Transverse colon (tissue), 3 donors: ENCODE results near the gene INSYN2B.

ENCODE experiments used
- POLR2A ChIP-seq: fragments of 450-650 bp; IDR thresholded peaks from one replicate; pipeline ENCODE4 v1.6.1; 2016; ENCODE audit warnings: antibody characterized with exemption, mild to moderate bottlenecking, moderate library complexity
- TF ChIP-seq, protein P1 (sequence below), 5 experiments: fragments of 200-600 bp in 3 of 5; fragments of 450-650 bp in 2 of 5; sonication (generic) in 3 of 5; IDR thresholded peaks; 1 replicate in 2 of 5; 2 replicates in 3 of 5; pipeline ENCODE4 v1.5.1; 2016 to 2017; ENCODE audit warnings: antibody characterized with exemption in 5 of 5, inconsistent platforms in 3 of 5, mild to moderate bottlenecking in 2 of 5, moderate library complexity in 1 of 5

DNA sequence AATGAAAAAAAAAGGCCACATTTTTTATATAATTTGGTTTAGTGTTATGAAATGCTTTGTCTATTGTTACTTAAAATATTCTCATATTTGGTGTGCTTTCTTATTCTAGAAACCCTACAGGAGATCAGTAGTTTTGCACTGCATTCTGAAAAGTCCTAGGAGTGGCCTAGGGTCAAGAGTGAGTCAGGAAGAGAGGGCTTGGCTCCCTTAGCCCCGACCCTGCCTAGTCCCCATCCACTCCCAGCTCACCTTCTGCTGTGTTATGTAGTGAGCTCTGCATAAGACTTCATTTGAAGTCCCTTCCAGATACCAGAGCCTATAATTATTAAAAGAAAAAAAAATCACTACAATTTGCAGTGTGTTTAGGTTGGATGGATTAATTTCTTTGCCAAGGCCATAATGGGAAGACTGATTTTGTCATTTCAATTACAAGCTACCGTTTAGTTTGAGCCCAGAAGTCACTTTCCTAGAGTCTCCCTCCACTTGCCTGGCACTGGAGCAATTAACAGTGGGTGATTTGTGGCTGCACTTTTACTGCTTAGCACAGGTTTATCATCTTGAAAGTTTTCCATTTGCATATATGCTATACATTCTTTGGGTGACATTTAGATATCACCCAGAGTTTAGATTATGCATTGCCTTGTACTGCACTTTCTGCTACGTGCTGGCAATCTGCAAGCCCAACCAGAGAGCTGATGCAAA, 143.3 kb downstream of the INSYN2B start:
- TF ChIP-seq, protein P1, sequence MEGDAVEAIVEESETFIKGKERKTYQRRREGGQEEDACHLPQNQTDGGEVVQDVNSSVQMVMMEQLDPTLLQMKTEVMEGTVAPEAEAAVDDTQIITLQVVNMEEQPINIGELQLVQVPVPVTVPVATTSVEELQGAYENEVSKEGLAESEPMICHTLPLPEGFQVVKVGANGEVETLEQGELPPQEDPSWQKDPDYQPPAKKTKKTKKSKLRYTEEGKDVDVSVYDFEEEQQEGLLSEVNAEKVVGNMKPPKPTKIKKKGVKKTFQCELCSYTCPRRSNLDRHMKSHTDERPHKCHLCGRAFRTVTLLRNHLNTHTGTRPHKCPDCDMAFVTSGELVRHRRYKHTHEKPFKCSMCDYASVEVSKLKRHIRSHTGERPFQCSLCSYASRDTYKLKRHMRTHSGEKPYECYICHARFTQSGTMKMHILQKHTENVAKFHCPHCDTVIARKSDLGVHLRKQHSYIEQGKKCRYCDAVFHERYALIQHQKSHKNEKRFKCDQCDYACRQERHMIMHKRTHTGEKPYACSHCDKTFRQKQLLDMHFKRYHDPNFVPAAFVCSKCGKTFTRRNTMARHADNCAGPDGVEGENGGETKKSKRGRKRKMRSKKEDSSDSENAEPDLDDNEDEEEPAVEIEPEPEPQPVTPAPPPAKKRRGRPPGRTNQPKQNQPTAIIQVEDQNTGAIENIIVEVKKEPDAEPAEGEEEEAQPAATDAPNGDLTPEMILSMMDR (IDR thresholded peaks at IDR 0.05): no peak
- no peak for TF ChIP-seq POLR2A
